ENCODE data around the gene EIF2B4. TPM values are rescaled to one million over a fixed set of nuclear protein-coding genes. Genes with fewer than 3 reads are reported as not detected.
A peak's percentile ranks its signal among the peaks of the same experiment; 100 is the strongest.

Gene EIF2B4
- total and polyA plus RNA-seq, 9 of the 15 experiments (the other 6 are each of a cell fraction or from before 2014, with no cell fraction given) = 29.7 to 80.3 (median 58.9) TPM

GRCh38 chr2:27323596-27324285 lies 46.4 kb downstream of the EIF2B4 start:
- Histone ChIP-seq H3K4me1 (replicated peaks in 1 of 2; ENCODE audit: control insufficient read depth in 2 of 2, insufficient read depth in 2 of 2, low read length in 2 of 2) (peaks cover 8 to 21% of the 10 kb centered on the region in 2 experiments; a peak in 4 of 5 replicates), H3K79me2 (ENCODE audit: control insufficient read depth, insufficient read depth, low read length) (peaks cover 32% of the 10 kb centered on the region), H3K27me3 (ENCODE audit: control insufficient read depth in 2 of 2, insufficient read depth in 2 of 2, low read length in 2 of 2) (no peaks in the 10 kb centered on the region), H3K27ac (ENCODE audit: extremely low read depth, low read depth, low read length) (peak overlapping the region; percentile 98), H3K4me2 (ENCODE audit: insufficient read depth, low read length) (peak overlapping the region; percentile 96), H4K20me1 (replicated peaks; ENCODE audit: control insufficient read depth, insufficient read depth, low read length) (no peaks in the 10 kb centered on the region), H3K9ac (ENCODE audit: insufficient read depth in 1 of 2, low read depth in 2 of 2, low read length in 2 of 2) (peak overlapping the region; percentile 97 to 99), H2AFZ (ENCODE audit: low read depth, low read length) (peak overlapping the region; percentile 84), H3K9me3 (replicated peaks; ENCODE audit: control insufficient read depth, insufficient read depth, low read depth, low read length) (no peaks in the 10 kb centered on the region), H3K36me3 (ENCODE audit: control insufficient read depth, insufficient read depth, low read length) (peaks cover 36% of the 10 kb centered on the region), H3K4me3 (peak overlapping the region; percentile 71), H3K9me1 (ENCODE audit: control insufficient read depth, insufficient read depth, low read length) (no peaks in the 10 kb centered on the region)
- in situ Hi-C loops (cut with MboI) (no loop called here), intact Hi-C loops (cut with micrococcal nuclease) (loop anchor here (1.0 kb wide), 2 partner anchors 33 to 47 kb away; partner anchors contain the start of genes EIF2B4, GTF3C2 and SNX17)
- 7% methylated on average over 5 of the region's 5 CpGs for WGBS (ENCODE audit: insufficient coverage, low coverage, missing lambda C conversion rate)
- FAIRE-seq = no peak
- no TSS peak for BruUV-seq (replicated peaks)
- peak; percentile 1; the same call in 2 of the 3 replicates for ATAC-seq
- CTCF ChIA-PET (ENCODE audit: low intra/inter-chr PET ratio) = interaction anchor here (0.8 kb wide), 1 partner anchor 32 kb away, joined by 3 read pairs; no protein-coding TSS in a partner anchor
- peak; percentile 45 for TF ChIP-seq CHD1 (IDR thresholded peaks at IDR 0.05; ENCODE audit: low read length)
- TF ChIP-seq FOXK1 (CRISPR knock-in tag; IDR thresholded peaks at IDR 0.05; ENCODE audit: borderline replicate concordance) = no peak
- no peak for TF ChIP-seq ZBTB7A (IDR thresholded peaks at IDR 0.05; ENCODE audit: borderline replicate concordance, control insufficient read depth, low read depth, low read length)
- no peak for TF ChIP-seq ZNF232 (CRISPR knock-in tag; IDR thresholded peaks at IDR 0.05)
- TF ChIP-seq BACH1 (tag; IDR thresholded peaks at IDR 0.05) = 0 out of 2 replicates have a peak, but pooled peaks have one; percentile 14
- peak; percentile 46; the same call in 1 of the 2 replicates for TF ChIP-seq BRD4 (IDR thresholded peaks at IDR 0.05)
- TF ChIP-seq, protein P1, sequence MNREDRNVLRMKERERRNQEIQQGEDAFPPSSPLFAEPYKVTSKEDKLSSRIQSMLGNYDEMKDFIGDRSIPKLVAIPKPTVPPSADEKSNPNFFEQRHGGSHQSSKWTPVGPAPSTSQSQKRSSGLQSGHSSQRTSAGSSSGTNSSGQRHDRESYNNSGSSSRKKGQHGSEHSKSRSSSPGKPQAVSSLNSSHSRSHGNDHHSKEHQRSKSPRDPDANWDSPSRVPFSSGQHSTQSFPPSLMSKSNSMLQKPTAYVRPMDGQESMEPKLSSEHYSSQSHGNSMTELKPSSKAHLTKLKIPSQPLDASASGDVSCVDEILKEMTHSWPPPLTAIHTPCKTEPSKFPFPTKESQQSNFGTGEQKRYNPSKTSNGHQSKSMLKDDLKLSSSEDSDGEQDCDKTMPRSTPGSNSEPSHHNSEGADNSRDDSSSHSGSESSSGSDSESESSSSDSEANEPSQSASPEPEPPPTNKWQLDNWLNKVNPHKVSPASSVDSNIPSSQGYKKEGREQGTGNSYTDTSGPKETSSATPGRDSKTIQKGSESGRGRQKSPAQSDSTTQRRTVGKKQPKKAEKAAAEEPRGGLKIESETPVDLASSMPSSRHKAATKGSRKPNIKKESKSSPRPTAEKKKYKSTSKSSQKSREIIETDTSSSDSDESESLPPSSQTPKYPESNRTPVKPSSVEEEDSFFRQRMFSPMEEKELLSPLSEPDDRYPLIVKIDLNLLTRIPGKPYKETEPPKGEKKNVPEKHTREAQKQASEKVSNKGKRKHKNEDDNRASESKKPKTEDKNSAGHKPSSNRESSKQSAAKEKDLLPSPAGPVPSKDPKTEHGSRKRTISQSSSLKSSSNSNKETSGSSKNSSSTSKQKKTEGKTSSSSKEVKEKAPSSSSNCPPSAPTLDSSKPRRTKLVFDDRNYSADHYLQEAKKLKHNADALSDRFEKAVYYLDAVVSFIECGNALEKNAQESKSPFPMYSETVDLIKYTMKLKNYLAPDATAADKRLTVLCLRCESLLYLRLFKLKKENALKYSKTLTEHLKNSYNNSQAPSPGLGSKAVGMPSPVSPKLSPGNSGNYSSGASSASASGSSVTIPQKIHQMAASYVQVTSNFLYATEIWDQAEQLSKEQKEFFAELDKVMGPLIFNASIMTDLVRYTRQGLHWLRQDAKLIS (CRISPR knock-in tag; IDR thresholded peaks at IDR 0.05) = peak; percentile 16; the same call in 1 of the 2 replicates
- no peak for TF ChIP-seq ZNF174 (CRISPR knock-in tag; IDR thresholded peaks at IDR 0.05)
- POLR2A ChIA-PET = interaction anchor here (0.6 to 4.1 kb wide), 7 partner anchors 9 to 359 kb away, joined by 3 to 22 read pairs (median 6); partner anchors contain the start of gene GTF3C2
- DNase-seq (ENCODE audit: extremely low read depth in 1 of 4, low spot score in 3 of 4) = peak in 1 of 4 experiments; percentile 19

Measured in K562 (cell line).